Head of caudate nucleus (tissue), 42 donors: ENCODE data around the gene AHNAK.

Source experiments
- DNase-seq, 42 donors: peaks; one replicate each; pipeline versions ENCODE4 v3.0.0 to v3.0.0-alpha.2; 2020 to 2021; ENCODE audit warnings: mixed read lengths in 7 of 42
- intact Hi-C: fragments of 100-400 bp; cut with DNase I; formaldehyde crosslinking; loops from one replicate; pipeline ENCODE4 v1.15.0; 2022

The AHNAK gene

DNA sequence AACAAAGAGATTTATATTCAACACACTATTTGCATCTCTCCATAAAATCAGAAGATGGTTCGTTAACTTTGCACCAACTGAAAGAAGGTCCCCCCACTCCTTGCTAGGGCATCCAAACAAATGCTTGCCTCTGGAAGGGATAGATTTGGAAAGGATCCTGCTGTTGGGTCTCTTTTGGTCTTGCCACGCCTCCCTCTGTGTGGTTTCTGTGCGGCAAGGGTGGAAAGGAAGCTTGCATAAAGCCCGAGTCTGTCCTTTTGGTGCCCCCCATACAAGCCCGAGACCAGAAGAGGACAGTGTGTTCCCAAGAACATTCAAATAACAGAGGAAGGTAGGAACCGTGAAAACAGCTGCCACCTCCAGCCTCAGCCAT, 112.7 kb downstream of the AHNAK start:
- DNase-seq, result no peak
- intact Hi-C loops, result no loop called here

DNA sequence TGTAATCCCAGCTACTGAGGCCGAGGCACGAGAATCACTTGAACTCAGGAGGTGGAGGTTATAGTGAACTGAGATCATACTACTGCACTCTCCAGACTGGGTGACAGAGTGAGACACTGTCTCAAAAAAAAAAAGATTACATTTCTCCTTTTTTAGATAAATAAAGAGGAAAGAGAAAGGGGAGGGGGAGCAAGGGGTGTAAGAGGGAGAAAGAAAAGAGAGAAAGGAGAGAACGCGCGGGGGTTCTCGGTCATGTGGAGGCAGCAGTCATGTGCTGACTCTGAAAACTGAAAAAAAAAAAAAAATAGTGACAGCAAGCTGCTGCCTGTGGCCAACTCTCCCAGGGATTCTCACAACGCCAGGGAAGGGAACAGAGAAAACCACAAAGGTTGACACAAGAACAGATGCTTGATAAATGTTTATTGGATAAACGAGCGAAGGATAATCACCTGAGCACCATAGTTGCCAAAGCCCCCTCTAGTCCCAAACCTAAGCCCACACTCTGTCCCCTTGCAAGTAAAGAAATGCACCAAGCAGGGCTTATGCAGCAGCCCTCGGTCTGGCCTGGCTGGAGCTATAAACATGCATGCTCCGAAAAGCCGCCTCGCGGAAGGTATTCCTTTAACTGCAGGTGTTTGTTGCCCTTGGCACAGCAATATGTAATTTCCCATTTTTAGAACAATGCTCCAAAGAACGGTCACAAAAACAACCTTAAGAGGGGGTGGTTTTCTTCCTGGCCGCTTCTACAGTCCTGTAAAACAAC, 113.3 kb downstream of the AHNAK start:
- intact Hi-C loops, result no loop called here
- no peak for DNase-seq

DNA sequence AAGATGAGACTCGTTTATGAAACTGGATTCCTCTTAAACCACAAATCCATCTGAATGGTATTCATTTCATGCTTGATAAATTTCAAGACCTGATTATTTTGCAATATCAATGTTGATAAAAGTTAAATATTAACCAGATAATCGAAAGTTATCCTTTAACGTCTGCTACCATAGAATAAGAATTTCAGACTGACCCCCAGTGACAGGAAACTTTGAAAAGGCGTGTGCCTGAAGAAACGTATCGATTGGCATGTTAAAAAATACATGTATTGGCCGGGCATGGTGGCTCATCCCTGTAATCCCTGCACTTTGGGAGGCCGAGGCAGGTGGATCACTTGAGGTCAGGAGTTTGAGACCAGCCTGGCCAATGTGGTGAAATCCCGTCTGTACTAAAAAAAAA, 113.9 kb downstream of the AHNAK start:
- intact Hi-C loops, result no loop called here
- DNase-seq, result no peak

DNA sequence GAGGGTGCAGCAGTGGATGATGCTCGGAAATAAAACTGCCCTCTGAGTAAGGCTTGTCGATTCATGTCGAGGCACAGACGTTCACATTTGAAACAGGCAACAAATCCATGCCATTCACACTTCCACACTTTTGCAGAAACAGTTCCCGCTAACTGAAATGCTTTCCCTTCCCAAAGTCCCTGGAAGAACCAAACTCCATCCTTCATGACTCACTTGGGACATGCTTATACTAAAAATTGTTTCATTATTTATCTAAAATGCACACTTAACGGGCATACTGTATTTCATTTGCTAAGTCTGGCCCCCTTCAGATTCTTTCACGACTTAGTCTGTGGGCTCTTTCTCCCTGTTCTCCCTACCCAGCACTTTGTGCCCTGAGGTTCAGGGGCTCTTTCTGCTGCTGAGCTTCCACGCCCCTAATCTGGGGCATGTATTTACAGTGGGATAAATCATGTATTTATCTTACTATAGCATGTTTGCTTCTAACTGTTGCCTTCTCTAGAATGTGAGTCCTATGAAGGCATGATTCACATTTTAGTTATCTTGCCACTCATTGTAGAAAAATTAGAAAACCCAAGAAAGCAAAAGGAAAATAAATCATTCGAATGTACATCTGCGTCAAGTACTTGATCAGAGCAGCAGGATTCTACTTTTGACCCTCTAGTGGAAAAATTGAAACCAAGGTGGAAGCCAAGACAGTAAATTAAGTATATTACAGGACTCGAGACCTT, 115.3 kb downstream of the AHNAK start:
- intact Hi-C loops, result no loop called here
- no peak for DNase-seq

DNA sequence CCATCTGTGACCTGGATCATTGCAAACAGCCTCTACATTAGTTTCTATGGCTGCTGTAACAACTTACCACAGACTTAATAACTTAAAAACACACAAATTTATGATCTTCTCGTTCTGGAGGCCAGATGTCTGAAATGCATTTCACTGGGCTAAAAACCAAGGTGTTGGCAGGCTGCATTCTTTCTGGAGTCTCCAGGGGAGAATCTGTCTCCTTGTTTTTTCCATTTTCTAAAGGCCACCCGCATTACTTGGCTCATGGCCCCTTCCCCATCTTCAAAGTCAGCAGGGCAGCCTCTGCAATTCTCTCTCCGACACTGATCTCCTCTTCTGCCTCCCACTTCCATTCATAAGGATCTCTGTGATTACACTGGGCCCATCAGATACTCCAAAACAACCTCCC, 116.2 kb downstream of the AHNAK start:
- intact Hi-C loops, result no loop called here

DNA sequence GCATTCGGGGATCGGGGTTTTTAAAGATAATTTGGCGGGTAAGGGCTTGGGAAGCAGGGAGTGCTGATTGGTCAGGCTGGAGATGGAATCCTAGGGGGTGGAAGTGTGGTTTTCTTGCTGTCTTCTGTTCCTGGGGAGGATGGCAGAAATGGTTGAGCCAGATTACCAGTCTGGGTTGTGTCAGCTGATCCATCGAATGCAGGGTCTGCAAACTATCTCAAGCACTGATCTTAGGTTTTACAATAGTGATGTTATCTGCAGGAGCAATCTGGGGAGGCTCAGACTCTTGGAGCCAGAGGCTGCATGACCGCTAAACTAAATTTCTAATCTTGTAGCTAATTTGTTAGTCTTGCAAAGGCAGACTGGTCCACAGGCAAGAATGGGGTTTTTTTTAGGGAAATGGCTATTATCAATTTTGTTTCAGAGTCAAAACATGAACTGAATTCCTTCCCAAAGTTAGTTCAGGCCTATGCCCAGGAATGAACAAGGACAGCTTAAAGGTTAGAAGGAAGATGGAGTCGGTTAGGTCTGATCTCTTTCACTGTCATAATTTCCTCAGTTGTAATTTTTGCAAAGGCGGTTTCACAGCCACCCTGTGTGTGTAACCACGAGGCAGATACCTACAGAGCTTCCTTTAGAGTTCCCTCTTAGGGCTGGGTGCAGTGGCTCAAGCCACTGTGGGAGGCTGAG, 117.6 kb downstream of the AHNAK start:
- intact Hi-C loops, result no loop called here
- no peak for DNase-seq

More for the DNA sequence above, 116.2 kb downstream of the AHNAK start:
- no peak for DNase-seq

DNA sequence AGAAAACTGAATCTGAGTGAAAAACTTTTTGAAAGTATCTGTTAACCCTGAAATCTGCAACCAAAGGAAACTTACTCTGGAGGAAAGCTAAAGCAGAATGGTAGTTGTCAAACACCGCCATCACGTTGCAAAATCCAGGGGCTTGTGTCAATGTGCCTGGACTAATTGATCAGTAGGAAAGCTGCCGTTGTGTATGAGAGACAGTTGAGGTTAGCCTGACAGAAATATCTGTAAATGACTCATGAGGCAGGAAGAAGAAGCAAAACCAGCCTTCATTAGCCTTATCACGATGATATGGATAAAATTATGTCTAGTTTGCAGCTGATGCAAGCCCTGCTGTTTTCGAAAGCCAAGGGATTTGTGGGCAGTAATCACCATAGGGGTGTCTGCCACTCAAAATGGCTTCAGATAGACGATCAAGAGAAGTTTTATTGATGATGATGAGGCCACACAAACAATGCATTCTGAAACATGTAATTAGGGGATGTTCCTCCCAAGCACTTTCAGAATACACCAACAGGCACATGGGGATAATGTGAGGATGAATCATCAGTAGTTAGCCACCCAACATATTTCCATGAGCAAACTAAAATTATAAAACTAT, 118.9 kb downstream of the AHNAK start:
- intact Hi-C loops, result no loop called here
- DNase-seq, result no peak

DNA sequence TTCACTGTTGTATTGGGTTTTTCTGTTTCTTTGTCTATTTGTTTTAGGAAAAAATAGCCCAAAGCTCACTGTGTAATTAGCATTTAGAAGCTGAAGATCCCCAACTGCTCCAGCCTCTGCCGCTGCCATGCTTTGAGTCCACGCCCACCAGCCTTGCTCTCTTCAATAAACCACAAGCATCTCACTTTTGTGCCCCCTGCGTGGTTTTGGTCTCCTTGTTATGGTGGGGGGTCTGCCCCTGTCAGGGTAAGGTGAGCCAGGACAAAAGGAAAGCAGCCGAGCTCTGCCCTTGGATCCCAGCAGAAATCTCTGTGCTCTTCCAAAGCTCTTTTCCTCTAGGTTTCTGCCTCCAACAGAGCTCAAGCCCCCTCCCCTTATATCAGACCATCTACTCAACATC, 123.6 kb downstream of the AHNAK start:
- intact Hi-C loops, result loop anchor here (5.0 kb wide), 1 partner anchor 119 kb away; no protein-coding TSS in a partner anchor

DNA sequence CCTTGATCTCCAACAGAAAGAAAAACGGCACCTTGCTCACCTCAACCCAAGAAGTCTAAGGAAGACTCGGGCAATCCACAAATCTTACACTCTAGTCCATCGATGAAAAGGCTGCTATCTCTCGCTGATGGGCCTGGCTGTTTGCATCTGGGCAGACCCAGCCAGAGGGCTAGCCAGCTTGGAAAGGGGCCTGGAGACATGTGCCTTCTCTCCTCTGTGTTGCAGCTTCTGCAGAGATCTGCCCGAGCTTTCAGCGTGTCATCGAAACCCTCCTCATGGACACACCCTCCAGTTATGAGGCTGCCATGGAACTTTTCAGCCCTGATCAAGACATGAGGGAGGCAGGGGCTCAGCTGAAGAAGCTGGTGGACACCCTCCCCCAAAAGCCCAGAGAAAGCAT, 124.6 kb downstream of the AHNAK start:
- no peak for DNase-seq
- intact Hi-C loops, result loop anchor here (5.0 kb wide), 1 partner anchor 120 kb away; no protein-coding TSS in a partner anchor

More for the DNA sequence above, 123.6 kb downstream of the AHNAK start:
- no peak for DNase-seq

DNA sequence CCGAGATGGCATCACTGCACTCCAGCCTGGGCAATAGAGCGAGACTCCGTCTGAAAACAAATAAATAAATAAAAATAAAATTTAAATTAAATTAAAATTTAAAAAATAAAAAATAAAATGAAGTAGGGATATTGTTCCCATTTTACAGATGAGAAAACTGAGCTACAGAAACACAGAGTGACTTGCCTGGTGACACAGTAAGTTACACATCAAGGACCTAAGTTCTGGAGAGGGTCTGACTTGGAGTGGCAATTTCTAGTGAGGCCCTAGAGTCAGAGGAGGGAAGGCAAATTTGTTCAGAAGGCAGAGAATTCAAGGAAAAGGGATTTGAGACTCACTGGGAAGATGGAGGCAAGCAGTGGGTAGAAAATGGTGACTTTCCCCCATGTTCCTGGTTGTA, 125.7 kb downstream of the AHNAK start:
- DNase-seq, result no peak
- intact Hi-C loops, result loop anchor here (5.0 kb wide), 1 partner anchor 121 kb away; no protein-coding TSS in a partner anchor

DNA sequence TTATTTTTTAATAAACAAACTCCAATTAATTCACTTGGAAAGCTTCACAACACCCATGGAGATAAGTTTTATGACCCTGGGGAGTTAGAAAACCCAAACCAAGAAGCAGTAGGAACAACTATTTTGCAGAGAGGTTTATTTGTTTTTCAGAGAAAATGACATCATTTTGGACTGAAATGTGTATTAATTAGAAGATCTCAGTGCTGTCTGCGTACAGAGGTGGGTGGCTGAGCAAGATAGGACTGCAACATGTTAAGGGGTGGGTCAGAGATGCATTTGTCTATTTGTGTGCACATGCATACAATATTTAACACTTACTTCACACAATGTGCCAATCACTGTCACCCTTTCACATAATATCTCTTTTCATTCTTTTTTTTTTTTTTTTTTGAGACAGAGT, 126.7 kb downstream of the AHNAK start:
- no peak for DNase-seq
- intact Hi-C loops, result loop anchor here (5.0 kb wide), 1 partner anchor 122 kb away; no protein-coding TSS in a partner anchor

DNA sequence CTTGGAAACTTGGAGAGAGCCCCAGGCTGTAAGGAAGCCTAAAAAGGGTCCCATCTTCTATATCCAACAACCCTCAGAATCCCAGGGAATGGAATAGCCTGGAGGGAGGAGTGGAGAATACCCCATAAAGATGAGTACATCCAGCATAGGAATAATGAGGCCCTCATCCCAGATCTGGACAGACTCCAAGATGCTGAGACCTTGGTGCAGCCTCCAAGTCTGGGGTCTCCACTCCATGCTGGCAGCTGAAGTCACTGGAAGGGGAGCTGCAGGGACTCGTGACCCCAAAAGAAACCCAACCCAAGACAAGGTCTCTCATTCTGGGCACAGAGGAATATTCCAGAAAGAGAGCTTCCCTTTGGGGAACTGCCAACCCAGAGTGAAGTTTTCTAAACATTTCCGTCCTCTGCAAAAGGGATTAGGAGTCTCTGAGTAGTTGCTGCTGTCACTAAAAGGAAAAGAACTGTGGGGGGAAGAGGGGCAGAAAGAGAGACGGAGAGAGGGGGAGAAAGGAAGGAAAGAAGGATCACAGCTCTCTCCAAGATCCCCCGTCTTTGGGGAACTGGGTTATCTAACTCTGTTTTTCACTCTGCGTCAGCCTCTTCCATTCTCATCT, 127.2 kb downstream of the AHNAK start:
- DNase-seq, result no peak
- intact Hi-C loops, result no loop called here

DNA sequence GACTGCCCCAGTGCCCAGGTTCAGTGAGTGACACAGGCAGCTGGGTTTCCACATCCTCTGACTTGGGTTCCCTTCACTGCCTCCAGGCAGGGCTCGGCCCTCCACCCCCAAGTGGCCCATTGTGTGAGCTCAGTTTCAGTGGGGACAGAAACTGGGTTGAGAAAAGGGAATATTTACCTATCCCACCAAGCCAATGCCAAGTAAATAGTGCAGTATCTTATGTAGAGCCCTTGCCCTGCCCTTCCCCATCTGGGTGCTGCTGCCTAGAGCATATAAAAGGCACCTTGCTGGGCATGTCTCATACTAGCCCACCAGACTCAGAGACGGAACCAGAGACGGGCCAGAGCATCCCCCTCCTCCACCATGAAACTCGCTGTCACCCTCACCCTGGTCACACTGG, 127.9 kb downstream of the AHNAK start, which contains the start of gene SCGB1A1:
SCGB1A1 (plus strand) TSS at position 301 of the 400 bp plus-strand sequence; CDS start at position 364, 63 bp downstream.
- intact Hi-C loops, result no loop called here
- no peak for DNase-seq

DNA sequence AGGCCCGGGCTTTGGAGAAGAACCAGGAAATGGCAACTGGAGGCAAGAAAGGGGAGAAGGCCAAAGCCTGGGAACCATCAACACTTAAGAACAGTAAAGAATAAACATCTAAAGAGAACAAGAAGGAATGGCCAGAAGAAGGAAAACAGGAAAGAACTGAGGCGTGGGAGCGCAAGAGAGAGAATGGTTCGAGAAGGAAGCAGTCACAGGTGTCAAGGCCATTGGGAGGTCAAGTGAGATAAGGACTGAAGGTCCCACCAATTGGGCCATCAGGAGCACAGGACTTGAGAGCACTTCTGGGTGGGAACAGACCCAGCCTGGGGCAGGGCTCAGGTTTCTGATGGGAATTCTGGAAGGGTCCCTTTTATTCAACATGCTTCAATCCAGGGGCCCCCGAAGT, 128.5 kb downstream of the AHNAK start:
- intact Hi-C loops, result no loop called here
- DNase-seq, result no peak

DNA sequence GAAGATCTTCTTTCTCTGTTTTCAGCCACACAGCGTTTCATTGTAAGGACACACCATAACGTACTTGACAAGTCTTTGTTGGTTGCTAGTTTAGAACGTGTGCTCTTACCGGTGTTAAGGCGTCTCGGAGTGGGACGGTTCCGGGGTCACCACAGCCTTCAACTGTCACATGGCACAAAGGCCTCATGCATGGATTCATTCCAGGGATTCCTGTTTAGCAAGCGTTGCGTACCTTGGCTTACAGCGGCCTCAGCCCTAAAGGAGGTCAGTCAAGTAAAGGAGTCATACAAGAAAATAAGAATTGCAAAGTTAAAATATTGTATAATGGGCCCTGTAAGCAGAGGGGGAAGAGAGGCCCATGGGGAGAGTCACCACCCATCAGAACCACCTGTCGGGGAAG, 130.0 kb downstream of the AHNAK start:
- DNase-seq, result no peak
- intact Hi-C loops, result no loop called here

DNA sequence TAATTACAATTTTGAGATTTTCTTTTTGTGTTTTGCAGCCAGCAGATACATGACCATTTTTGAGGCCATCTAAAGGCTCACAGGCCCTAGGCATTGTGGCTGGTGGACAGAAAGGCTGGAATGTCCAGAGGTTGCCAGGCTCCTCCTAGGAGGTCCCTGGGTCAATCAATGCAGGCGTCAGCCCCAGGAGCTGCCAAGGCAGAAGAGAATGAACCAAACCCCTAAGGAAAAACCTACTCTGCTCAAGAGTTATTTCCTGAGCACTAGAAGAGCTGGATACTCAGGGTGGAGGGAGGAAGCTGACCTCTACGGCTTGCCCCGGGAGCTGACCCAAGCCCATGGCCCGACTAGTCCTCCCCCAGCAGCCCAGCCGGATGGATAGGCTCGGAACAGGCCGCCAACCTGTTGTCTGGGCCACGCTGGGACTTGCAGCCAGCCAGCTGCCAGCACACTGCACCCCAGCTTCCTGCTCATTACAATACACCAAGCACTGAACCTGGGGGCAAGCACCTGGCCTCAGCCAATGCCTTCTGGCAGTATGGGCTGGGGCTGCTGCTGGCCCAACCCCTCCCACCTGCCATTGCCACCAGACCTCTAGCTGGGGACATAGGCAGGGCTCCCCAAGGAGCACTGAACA, 133.4 kb downstream of the AHNAK start:
- DNase-seq, result no peak
- intact Hi-C loops, result no loop called here

DNA sequence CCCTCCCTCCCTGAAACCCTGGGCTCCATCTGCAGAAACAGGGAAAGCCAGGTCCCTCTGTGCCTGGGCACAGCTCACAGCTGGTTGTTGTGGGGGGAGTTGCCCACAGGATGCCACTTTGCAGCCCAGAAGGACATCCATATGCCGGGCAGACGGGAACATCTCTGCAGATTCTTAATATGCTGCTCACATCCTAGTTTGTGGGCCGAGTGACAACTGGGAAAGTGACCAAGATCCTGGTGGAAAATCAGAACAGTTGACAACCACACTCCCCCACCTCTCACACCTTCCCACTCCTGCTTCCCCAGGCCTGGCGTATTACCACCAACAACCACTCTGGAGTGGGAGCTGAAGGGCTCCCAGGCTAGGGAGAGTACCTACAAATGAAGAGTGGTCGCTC, 135.1 kb downstream of the AHNAK start:
- DNase-seq, result no peak
- intact Hi-C loops, result no loop called here

DNA sequence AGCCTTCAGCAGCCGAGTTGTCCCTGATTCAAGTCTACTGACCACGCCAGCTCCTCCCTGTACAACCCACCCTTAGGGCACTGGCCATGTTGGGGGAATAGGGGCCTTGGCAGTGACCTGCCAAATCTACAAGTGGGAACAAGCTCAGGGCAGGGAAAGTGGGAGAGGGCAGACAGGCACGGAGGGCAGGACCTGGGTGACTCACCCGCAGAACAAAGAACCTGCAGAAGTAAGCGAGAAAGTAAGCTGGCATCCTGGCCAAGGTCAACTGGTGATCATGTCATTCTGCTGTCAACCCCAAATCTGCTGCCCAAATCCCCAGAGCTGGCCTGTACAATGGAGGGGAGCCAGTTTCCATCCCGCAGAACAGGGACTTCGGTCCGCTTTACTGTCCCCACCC, 135.6 kb downstream of the AHNAK start:
- no peak for DNase-seq
- intact Hi-C loops, result no loop called here

DNA sequence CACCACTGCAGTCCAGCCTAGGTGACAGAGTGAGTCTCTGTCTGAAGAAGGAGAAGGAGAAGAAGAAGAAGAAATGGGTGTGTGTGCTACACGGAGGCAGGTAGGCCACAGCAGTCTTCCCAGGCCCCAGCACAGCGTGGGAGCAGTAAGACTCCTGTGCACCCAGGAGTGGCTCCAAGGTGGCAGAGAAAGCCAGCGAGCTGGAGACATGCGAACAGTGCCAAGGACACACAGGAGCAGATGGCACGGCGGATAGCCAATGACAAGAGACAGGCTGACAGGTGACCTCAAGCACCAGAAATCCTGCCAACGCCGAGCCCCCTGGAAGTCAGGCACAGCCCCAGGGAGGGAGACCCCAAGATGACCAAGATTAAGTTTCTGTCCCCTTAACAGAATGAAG, 136.8 kb downstream of the AHNAK start:
- intact Hi-C loops, result loop anchor here (10.0 kb wide), 1 partner anchor 95 kb away; no protein-coding TSS in a partner anchor
- no peak for DNase-seq
